Activated B cell treated with CpG ODN at 0.5 μM for 24 hours (primary cell): ENCODE data around the gene CCDC6. TPM values are rescaled to one million over a fixed set of nuclear protein-coding genes. Genes with fewer than 3 reads are reported as not detected.
"Not testable (repeated sequence)": the region's sequence is repeated elsewhere in the genome, so short reads cannot be mapped to it uniquely, and the experiment has no call there.

Experiments used
- ATAC-seq: fragments of 200-7000 bp; cut with Tn5 transposase; one replicate; pipeline ENCODE4 v1.10.0; 2021; ENCODE audit warnings: low read depth, mild to moderate bottlenecking, moderate library complexity
- CTCF ChIA-PET: fragments of 350-600 bp; sonication (Branson Sonifier 250); formaldehyde crosslinking; loops from one replicate; lab custom pipeline; 2021; ENCODE audit warnings: antibody characterized with exemption; lab: Charles Lee
- POLR2A ChIA-PET: fragments of 350-600 bp; sonication (Branson Sonifier 250); formaldehyde crosslinking; loops from one replicate; lab custom pipeline; 2021; ENCODE audit warnings: antibody characterized with exemption; lab: Charles Lee
- DNase-seq: peaks from one replicate; pipeline ENCODE4 v3.0.0; 2022
- H3K27ac Mint-ChIP-seq: one replicate; pipeline ENCODE4 v1.8.0; 2020; ENCODE audit warnings: mixed read lengths
- H3K27me3 Mint-ChIP-seq: one replicate; pipeline ENCODE4 v1.8.0; 2021; ENCODE audit warnings: mixed read lengths
- H3K36me3 Mint-ChIP-seq: one replicate; pipeline ENCODE4 v1.8.0; 2021; ENCODE audit warnings: low read depth, mixed read lengths
- H3K4me1 Mint-ChIP-seq: one replicate; pipeline ENCODE4 v1.8.0; 2021; ENCODE audit warnings: mixed read lengths
- H3K4me3 Mint-ChIP-seq: one replicate; pipeline ENCODE4 v1.8.0; 2020; ENCODE audit warnings: mild to moderate bottlenecking, mixed read lengths
- H3K9me3 Mint-ChIP-seq: one replicate; pipeline ENCODE4 v1.8.0; 2020; ENCODE audit warnings: mixed read lengths
- intact Hi-C: fragments of 100-400 bp; cut with micrococcal nuclease; formaldehyde crosslinking; loops from one replicate; pipeline ENCODE4 v1.15.1; 2024
- total RNA-seq: library from RNA; stranded (reverse); gene quantifications from 2 replicates; pipeline ENCODE4 v1.2.3, GENCODE V29; 2022
- TF ChIP-seq, protein P1 (sequence below): fragments of 200-600 bp; IDR thresholded peaks from one replicate; pipeline ENCODE4 v1.8.0; 2022; ENCODE audit warnings: antibody characterized with exemption, mild to moderate bottlenecking

CCDC6 gene
- total RNA-seq, 1 donor from 2014 or later, result 32.2 TPM

DNA sequence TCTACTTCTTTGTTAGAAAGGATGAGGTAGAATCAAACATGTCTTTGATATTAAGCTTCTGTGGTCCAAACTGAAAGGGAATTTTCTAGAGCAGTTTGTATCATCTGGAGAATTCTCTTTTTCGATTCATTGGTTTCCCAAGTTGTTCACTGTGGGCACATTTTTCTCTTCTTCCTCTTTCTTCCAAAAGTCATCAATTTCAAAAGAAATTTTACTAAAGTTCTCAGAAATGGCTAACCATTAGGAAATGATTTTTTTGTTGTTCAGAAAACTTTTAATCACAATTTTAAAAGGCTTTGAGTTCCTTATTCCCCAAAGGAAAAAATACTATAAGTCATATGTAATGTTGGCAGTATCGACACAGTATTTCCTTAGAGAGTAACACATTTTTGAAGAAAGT, 28.3 kb upstream of the CCDC6 start:
- Mint-ChIP-seq H3K9me3 (no peaks in the 10 kb centered on the region), H3K4me1 (no peaks in the 10 kb centered on the region), H3K27ac (no peak overlapping the region), H3K27me3 (peaks cover 9% of the 10 kb centered on the region), H3K4me3 (no peak overlapping the region), H3K36me3 (no peaks in the 10 kb centered on the region)
- DNase-seq (no peak), ATAC-seq (no peak)
- ChIA-PET POLR2A (no interaction called here), CTCF (no interaction called here)
- intact Hi-C loops, result no loop called here
- TF ChIP-seq, protein P1, sequence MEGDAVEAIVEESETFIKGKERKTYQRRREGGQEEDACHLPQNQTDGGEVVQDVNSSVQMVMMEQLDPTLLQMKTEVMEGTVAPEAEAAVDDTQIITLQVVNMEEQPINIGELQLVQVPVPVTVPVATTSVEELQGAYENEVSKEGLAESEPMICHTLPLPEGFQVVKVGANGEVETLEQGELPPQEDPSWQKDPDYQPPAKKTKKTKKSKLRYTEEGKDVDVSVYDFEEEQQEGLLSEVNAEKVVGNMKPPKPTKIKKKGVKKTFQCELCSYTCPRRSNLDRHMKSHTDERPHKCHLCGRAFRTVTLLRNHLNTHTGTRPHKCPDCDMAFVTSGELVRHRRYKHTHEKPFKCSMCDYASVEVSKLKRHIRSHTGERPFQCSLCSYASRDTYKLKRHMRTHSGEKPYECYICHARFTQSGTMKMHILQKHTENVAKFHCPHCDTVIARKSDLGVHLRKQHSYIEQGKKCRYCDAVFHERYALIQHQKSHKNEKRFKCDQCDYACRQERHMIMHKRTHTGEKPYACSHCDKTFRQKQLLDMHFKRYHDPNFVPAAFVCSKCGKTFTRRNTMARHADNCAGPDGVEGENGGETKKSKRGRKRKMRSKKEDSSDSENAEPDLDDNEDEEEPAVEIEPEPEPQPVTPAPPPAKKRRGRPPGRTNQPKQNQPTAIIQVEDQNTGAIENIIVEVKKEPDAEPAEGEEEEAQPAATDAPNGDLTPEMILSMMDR, result no peak

DNA sequence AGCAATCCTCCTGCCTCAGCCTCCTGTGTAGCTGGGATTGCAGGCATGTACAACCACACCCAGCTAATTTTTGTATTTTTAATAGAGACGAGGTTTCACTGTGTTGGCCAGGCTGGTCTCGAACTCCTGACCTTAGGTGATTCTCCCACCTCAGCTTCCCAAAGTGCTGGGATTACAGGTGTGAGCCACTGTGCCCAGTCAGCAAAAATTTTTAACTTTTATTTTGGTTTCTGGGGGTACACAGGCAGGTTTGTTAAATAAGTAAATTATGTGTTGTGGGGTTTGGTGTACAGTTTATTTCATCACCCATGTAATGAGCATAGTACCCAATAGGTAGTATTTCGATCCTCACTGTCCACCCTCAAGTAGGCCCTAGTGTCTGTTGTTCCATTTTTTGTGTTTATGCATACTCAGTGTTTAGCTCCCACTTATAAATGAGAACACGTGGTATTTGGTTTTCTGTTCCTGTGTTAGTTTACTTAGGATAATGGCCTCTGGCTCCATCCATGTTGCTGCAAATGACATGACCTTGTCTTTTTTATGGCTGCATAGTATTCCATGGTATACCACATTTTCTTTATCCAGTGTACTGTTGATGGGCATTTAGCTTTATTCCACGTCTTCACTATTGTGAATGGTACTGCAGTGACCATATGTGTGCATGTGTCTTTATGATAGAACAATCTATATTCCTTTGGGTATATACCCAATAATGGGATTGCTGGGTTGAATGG, 24.6 kb upstream of the CCDC6 start:
- H3K27me3 Mint-ChIP-seq, DNase-seq, intact Hi-C loops, H3K27ac Mint-ChIP-seq, H3K36me3 Mint-ChIP-seq, H3K9me3 Mint-ChIP-seq, POLR2A ChIA-PET, ATAC-seq, H3K4me3 Mint-ChIP-seq, CTCF ChIA-PET, H3K4me1 Mint-ChIP-seq: not testable (repeated sequence)

DNA sequence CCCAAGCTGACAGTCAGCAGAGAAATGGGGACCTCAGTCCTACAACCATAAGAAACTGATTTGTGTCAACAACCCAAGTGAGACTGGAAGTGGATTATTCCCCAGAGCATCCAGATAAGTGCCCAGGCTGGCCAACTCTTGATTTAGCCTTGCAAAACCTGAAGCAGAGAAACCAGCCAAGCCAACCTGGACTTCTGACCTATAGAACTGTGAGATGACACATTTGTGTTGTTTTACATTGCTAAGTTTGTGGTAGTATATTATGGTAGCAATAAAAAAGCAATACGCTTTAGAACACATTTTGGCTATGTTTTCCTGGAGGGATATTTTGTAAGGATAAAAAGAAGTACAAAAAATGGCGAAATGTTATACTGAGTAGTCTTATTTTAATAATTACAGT, 19.7 kb upstream of the CCDC6 start:
- intact Hi-C loops, result no loop called here
- Mint-ChIP-seq H3K9me3 (peaks cover 19% of the 10 kb centered on the region), H3K4me1 (no peaks in the 10 kb centered on the region), H3K27ac (no peak overlapping the region), H3K36me3 (peaks cover 8% of the 10 kb centered on the region), H3K27me3 (no peaks in the 10 kb centered on the region), H3K4me3 (no peak overlapping the region)
- TF ChIP-seq, protein P1, result no peak
- ChIA-PET CTCF (no interaction called here), POLR2A (no interaction called here)
- DNase-seq, result no peak
- ATAC-seq, result no peak

DNA sequence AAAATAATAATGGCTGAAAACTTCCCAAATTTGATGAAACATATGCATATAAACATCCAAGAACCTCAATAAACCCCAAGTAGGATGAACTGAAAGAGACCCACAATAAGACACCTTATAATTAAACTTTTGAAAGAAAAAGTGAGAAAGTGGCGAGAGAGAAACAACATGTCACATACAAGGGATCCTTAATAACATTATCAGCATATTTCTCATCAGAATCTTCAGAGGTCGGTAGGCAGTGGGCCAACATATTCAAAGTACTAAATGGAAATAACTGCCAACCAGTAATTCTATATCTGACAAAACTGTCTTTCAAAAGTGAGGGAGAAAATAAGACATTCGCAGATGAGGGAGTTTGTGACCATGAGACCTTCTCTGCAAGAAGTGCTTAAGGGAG, 16.6 kb upstream of the CCDC6 start:
- Mint-ChIP-seq H3K9me3 (peaks cover 19% of the 10 kb centered on the region), H3K27ac (no peak overlapping the region), H3K4me3 (no peak overlapping the region), H3K36me3 (peaks cover 8% of the 10 kb centered on the region), H3K4me1 (no peaks in the 10 kb centered on the region), H3K27me3 (no peaks in the 10 kb centered on the region)
- TF ChIP-seq, protein P1, result no peak
- intact Hi-C loops, result no loop called here
- ChIA-PET POLR2A (no interaction called here), CTCF (no interaction called here)
- ATAC-seq, result no peak
- DNase-seq, result no peak

DNA sequence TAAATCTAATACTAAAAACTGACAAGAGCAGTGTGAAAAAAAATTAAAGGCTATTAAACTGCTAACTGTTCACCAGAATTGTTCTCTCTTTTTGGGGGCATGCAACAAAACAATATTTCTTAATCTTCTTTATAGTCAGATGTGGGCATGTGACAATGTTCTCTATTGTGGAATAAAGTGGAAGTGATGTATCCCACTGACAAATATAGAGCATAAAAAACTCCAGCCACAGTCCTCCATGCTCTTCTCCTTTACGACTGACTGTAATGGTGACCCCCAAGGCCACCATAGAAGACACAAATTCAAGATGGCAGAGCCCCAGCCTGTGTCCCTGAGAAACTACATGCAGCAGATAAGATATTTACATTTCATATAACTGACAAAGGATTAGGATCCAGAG, 11.6 kb upstream of the CCDC6 start:
- no peak for DNase-seq
- POLR2A ChIA-PET, result no interaction called here
- no peaks in the 10 kb centered on the region for H3K4me1 Mint-ChIP-seq
- peaks cover 8% of the 10 kb centered on the region for H3K36me3 Mint-ChIP-seq
- CTCF ChIA-PET, result no interaction called here
- H3K27me3 Mint-ChIP-seq, result peaks cover 4% of the 10 kb centered on the region
- H3K4me3 Mint-ChIP-seq, result no peak overlapping the region
- no peak for ATAC-seq
- H3K27ac Mint-ChIP-seq, result no peak overlapping the region
- H3K9me3 Mint-ChIP-seq, result peaks cover 17% of the 10 kb centered on the region
- TF ChIP-seq, protein P1, result no peak
- intact Hi-C loops, result no loop called here
